ENCODE measurements around the gene SRA1. TPM values are rescaled to one million over a fixed set of nuclear protein-coding genes. Genes with fewer than 3 reads are reported as not detected.

The SRA1 gene
- total RNA-seq, result 10 to 100 TPM in 3 of 5 donors, 1 to 10 TPM in 1, not detected in 1; 1.8 to 26.8 (median 22.9) TPM
- polyA plus RNA-seq, result 10 to 100 TPM; 37.7 to 51.0 (median 39.7) TPM
- long read RNA-seq, donor 1, transcript SRA1-201 (5 exons, 2,107 nt), result major isoform, 5 of 6 reads
- long read RNA-seq, donor 1, partial matches to known transcripts, result 0 of 6 reads
- long read RNA-seq, donor 1, other reads (novel, unspliced or antisense), result 0 of 6 reads
- long read RNA-seq, donor 2, transcript SRA1-201 (5 exons, 2,107 nt), result major isoform, 6 of 9 reads
- long read RNA-seq, donor 2, partial matches to known transcripts, result 0 of 9 reads
- long read RNA-seq, donor 2, other reads (novel, unspliced or antisense), result 0 of 9 reads
- long read RNA-seq, donor 3, transcript SRA1-201 (5 exons, 2,107 nt), result major isoform, 8 of 10 reads
- long read RNA-seq, donor 3, partial matches to known transcripts, result 0 of 10 reads
- long read RNA-seq, donor 3, other reads (novel, unspliced or antisense), result 0 of 10 reads
- long read RNA-seq, donor 4, result 0 reads
- long read RNA-seq, donor 5, transcript SRA1-201 (5 exons, 2,107 nt), result major isoform, 13 of 14 reads
- long read RNA-seq, donor 5, partial matches to known transcripts, result 0 of 14 reads
- long read RNA-seq, donor 5, other reads (novel, unspliced or antisense), result 0 of 14 reads
- long read RNA-seq, donor 6, transcript SRA1-205 (4 exons, 1,466 nt), result minor isoform, 6 of 32 reads
- long read RNA-seq, donor 6, transcript SRA1-201 (5 exons, 2,107 nt), result major isoform, 25 of 32 reads
- long read RNA-seq, donor 6, partial matches to known transcripts, result 0 of 32 reads
- long read RNA-seq, donor 6, other reads (novel, unspliced or antisense), result 0 of 32 reads
- long read RNA-seq, donor 7, transcript SRA1-201 (5 exons, 2,107 nt), result major isoform, 7 of 8 reads
- long read RNA-seq, donor 7, partial matches to known transcripts, result 0 of 8 reads
- long read RNA-seq, donor 7, other reads (novel, unspliced or antisense), result 0 of 8 reads
- long read RNA-seq, donor 8, transcript SRA1-201 (5 exons, 2,107 nt), result major isoform, 9 of 131 reads
- long read RNA-seq, donor 8, partial matches to known transcripts, result 106 of 131 reads
- long read RNA-seq, donor 8, other reads (novel, unspliced or antisense), result 15 of 131 reads
- long read RNA-seq, donor 9, transcript SRA1-201 (5 exons, 2,107 nt), result major isoform, 10 of 12 reads
- long read RNA-seq, donor 9, partial matches to known transcripts, result 0 of 12 reads
- long read RNA-seq, donor 9, other reads (novel, unspliced or antisense), result 0 of 12 reads
- long read RNA-seq, donor 10, partial matches to known transcripts, result 0 of 1 reads
- long read RNA-seq, donor 10, other reads (novel, unspliced or antisense), result 0 of 1 reads

DNA sequence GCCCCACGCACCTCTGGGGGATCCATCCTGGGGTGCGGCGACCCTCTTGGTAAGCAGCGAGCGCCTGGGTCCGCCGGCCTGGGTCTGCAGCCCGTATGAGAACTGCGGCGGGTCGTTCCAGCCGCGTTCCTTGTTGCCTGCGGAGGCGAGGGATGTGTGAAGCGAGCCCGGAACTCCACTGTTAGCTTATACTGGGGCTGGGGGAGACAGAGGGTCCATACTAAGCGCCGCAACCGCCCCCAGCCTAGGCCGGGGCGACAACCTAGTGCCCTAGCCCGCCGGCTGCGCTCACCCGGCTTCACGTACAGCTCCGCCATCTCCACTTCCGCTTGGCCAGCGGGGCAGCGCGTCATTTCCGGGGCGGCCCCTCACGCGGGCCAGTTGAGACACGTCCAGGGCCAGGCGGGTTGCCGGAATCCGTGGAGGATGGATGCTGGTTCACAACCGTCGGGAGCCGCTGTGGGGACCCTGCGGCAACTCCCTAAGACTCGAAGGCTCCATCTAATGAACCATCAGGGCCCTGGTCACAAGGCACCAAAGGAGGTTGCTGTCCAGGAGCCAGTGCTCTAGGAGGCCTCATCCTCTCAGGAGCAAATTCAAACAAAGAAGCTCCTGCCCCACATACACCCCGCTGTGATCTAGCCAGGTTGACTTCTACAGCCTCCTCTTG, at the start of gene SRA1:
TSS of gene SRA1 (minus strand) at position 338 of the 670 bp plus-strand sequence. CDS start at position 317, 21 bp downstream.
- 0 to 1% (median 1%) methylated on average over 17 to 46 of the region's 46 CpGs for WGBS, 5 donors
- Histone ChIP-seq H3K9me3 (no peaks in the 10 kb centered on the region), H3K4me3 (peak within 1 kb of the TSS; percentile 64 to 82 (median 74)), H3K27ac (peak within 1 kb of the TSS; percentile 92 to 98 (median 94)), H3K27me3 (no peaks in the 10 kb centered on the region), H3K4me1 (peaks cover 17 to 62% (median 47%) of the 10 kb centered on the region in 4 donors), H3K36me3 (peaks cover 8 to 42% (median 31%) of the 10 kb centered on the region in 4 donors)
- peak; percentile 95 to 97 for DNase-seq
- intact Hi-C loops (cut with DNase I; ENCODE audit: low total_unique reads), result no loop called here
- TF ChIP-seq, protein P1, sequence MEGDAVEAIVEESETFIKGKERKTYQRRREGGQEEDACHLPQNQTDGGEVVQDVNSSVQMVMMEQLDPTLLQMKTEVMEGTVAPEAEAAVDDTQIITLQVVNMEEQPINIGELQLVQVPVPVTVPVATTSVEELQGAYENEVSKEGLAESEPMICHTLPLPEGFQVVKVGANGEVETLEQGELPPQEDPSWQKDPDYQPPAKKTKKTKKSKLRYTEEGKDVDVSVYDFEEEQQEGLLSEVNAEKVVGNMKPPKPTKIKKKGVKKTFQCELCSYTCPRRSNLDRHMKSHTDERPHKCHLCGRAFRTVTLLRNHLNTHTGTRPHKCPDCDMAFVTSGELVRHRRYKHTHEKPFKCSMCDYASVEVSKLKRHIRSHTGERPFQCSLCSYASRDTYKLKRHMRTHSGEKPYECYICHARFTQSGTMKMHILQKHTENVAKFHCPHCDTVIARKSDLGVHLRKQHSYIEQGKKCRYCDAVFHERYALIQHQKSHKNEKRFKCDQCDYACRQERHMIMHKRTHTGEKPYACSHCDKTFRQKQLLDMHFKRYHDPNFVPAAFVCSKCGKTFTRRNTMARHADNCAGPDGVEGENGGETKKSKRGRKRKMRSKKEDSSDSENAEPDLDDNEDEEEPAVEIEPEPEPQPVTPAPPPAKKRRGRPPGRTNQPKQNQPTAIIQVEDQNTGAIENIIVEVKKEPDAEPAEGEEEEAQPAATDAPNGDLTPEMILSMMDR (IDR thresholded peaks at IDR 0.05), result no peak
- TF ChIP-seq POLR2AphosphoS5 (IDR thresholded peaks at IDR 0.05) (peak; percentile 98 to 99 (median 98)), EP300 (IDR thresholded peaks at IDR 0.05) (peak; percentile 37), POLR2A (IDR thresholded peaks at IDR 0.05) (peak in 2 of 4 donors; percentile 90 to 92)

DNA sequence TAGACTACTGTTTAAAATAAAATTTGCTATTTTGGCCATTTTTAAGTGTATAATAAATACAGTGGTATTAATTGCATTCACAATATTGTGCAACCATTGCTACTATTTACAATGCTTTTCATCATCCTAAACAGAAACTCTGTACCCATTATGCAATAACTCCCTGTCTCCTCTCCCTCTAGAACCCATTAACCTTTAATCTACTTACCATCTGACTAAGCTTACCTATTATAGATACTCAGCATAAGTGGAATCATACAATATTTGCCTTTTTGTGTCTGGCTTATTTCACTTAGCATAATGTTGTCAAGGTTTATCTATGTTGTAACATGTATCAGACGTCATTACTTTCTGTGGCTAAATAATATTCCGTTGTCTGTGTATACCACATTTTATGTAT, 49.8 kb upstream of the SRA1 start:
- H3K4me1 ChIP-seq, result peaks cover 0 to 26% (median 3%) of the 10 kb centered on the region in 4 donors
- DNase-seq, result no peak
- H3K27ac ChIP-seq, result no peak overlapping the region

DNA sequence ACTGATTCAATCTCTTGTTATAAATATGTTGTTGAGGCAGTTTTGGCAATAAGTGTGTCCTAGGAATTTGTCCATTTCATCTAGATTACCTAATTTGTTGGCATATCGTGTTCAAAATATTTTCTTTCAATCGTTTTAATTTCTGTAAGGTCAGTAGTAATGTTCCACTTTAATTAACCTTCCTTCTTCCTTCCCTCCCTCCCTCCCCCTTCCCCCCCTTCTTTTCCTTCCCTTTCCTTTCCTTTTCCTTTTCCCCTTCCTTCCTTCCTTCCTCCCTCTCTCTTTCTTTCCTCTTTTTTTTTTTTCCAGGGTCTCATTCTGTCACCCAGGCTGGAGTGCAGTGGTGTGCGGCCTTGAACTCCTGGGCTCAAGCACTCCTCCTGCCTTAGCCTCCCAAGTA, 48.6 kb upstream of the SRA1 start:
- Histone ChIP-seq H3K9me3 (no peaks in the 10 kb centered on the region), H3K4me3 (no peak overlapping the region), H3K27me3 (no peaks in the 10 kb centered on the region), H3K36me3 (no peaks in the 10 kb centered on the region), H3K4me1 (peaks cover 0 to 17% (median 3%) of the 10 kb centered on the region in 4 donors), H3K27ac (no peak overlapping the region)
- intact Hi-C loops (cut with DNase I; ENCODE audit: low total_unique reads), result no loop called here
- TF ChIP-seq, protein P1 (IDR thresholded peaks at IDR 0.05), result no peak
- TF ChIP-seq EP300 (IDR thresholded peaks at IDR 0.05) (no peak), POLR2AphosphoS5 (IDR thresholded peaks at IDR 0.05) (no peak), POLR2A (IDR thresholded peaks at IDR 0.05) (no peak)
- WGBS, 5 donors, result 80 to 88% (median 88%) methylated on average over 3 of the region's 3 CpGs
- no peak for DNase-seq

More for the DNA sequence above, 49.8 kb upstream of the SRA1 start:
- Histone ChIP-seq H3K4me3 (no peak overlapping the region), H3K27me3 (no peaks in the 10 kb centered on the region), H3K9me3 (no peaks in the 10 kb centered on the region), H3K36me3 (no peaks in the 10 kb centered on the region)
- TF ChIP-seq POLR2AphosphoS5 (IDR thresholded peaks at IDR 0.05) (no peak), EP300 (IDR thresholded peaks at IDR 0.05) (no peak), POLR2A (IDR thresholded peaks at IDR 0.05) (no peak)
- TF ChIP-seq, protein P1 (IDR thresholded peaks at IDR 0.05), result no peak
- intact Hi-C loops (cut with DNase I; ENCODE audit: low total_unique reads), result no loop called here
- 75 to 89% (median 86%) methylated on average over 2 of the region's 2 CpGs for WGBS, 5 donors
